Sigmoid colon (tissue), 7 donors: ENCODE data around the gene SEMA4B. TPM values are rescaled to one million over a fixed set of nuclear protein-coding genes. Genes with fewer than 3 reads are reported as not detected.
"Not testable (repeated sequence)": the region's sequence is repeated elsewhere in the genome, so short reads cannot be mapped to it uniquely, and the experiment has no call there.

ENCODE experiments used
- DNase-seq: peaks from one replicate; pipeline ENCODE4 v3.0.0-alpha.2; 2019
- H3K27ac ChIP-seq, 4 donors: fragments of 200-600 bp; sonication (generic); one replicate each; pipeline ENCODE4 v1.5.1; 2016 to 2019; ENCODE audit warnings: mild to moderate bottlenecking in 1 of 4
- H3K27me3 ChIP-seq, 3 donors: fragments of 200-600 bp; sonication (generic); one replicate each; pipeline ENCODE4 v1.5.1; 2019; ENCODE audit warnings: mild to moderate bottlenecking in 1 of 3
- H3K36me3 ChIP-seq, 4 donors: fragments of 200-600 bp; sonication (generic); one replicate each; pipeline ENCODE4 v1.5.1; 2016 to 2019
- H3K4me1 ChIP-seq, 4 donors: fragments of 200-600 bp; sonication (generic); one replicate each; pipeline ENCODE4 v1.5.1; 2017 to 2019
- H3K4me3 ChIP-seq, 4 donors: fragments of 200-600 bp; sonication (generic); one replicate each; pipeline ENCODE4 v1.5.1; 2017 to 2019; ENCODE audit warnings: mild to moderate bottlenecking in 2 of 4, moderate library complexity in 1 of 4
- H3K9me3 ChIP-seq, 4 donors: fragments of 200-600 bp in 3 of 4; sonication (generic) in 3 of 4; one replicate each; pipeline versions ENCODE4 v1.5.1 to v1.6.1; 2013 to 2019
- CTCF ChIP-seq, 4 experiments: fragments of 450-650 bp in 3 of 4; fragments of 200-600 bp in 1 of 4; IDR thresholded peaks; one replicate each; pipeline ENCODE4 v1.5.1; 2016 to 2019; ENCODE audit warnings: antibody characterized with exemption in 4 of 4, mild to moderate bottlenecking in 3 of 4, moderate library complexity in 2 of 4
- EP300 ChIP-seq, 4 donors: sonication (generic); formaldehyde crosslinking; IDR thresholded peaks; one replicate each; pipeline ENCODE4 v1.6.1; 2017; ENCODE audit warnings: antibody characterized with exemption in 4 of 4
- POLR2A ChIP-seq, 2 donors: fragments of 450-650 bp; IDR thresholded peaks; one replicate each; pipeline ENCODE4 v1.6.1; 2016; ENCODE audit warnings: antibody characterized with exemption in 2 of 2, mild to moderate bottlenecking in 2 of 2, moderate library complexity in 2 of 2
- POLR2AphosphoS5 ChIP-seq, 4 donors: sonication (generic); formaldehyde crosslinking; IDR thresholded peaks; one replicate each; pipeline ENCODE4 v1.6.1; 2017; ENCODE audit warnings: antibody characterized with exemption in 4 of 4
- WGBS, 2 donors: extraction: QIAGEN DNeasy Blood & Tissue Kit; methylation state at CpG; one replicate each; pipeline ENCODE4 v1.1.7; 2013; 5-methylcytosine and 5-hydroxymethylcytosine counted together
- intact Hi-C: fragments of 100-400 bp; cut with DNase I; formaldehyde crosslinking; loops from one replicate; pipeline ENCODE4 v1.15.1; 2023
- polyA plus RNA-seq, 3 donors: library from polyadenylated mRNA; stranded (reverse); fragments of 200-250 nt; gene quantifications; one replicate each; pipeline ENCODE4 v1.2.3, GENCODE V29; 2013
- total RNA-seq, 4 donors: library from RNA; depleted of rRNA; stranded (reverse); fragments of >200 nt; gene quantifications; one replicate each; pipeline ENCODE4 v1.1.0, GENCODE V29; 2016
- donor health status: healthy with polysubstance abuse.
- donor health status: Bipolar disorder and iron deficiency.
- donor health status: healthy.

SEMA4B gene
- total and polyA plus RNA-seq, 7 donors, result 10.6 to 94.5 (median 50.7) TPM

GRCh38 chr15:90181776-90182175 lies 19.4 kb upstream of the SEMA4B start:
- intact Hi-C loops, result no loop called here
- H3K4me1 ChIP-seq, result peaks cover 0 to 39% (median 30%) of the 10 kb centered on the region in 4 donors
- no peaks in the 10 kb centered on the region for H3K9me3 ChIP-seq
- TF ChIP-seq POLR2A (IDR thresholded peaks at IDR 0.05) (no peak), EP300 (IDR thresholded peaks at IDR 0.05) (no peak), POLR2AphosphoS5 (IDR thresholded peaks at IDR 0.05) (no peak), CTCF (IDR thresholded peaks at IDR 0.05) (no peak)
- no peak for DNase-seq
- no peak overlapping the region for H3K4me3 ChIP-seq
- 56 to 64% methylated on average over 2 of the region's 2 CpGs for WGBS, 2 donors
- no peaks in the 10 kb centered on the region for H3K36me3 ChIP-seq
- H3K27ac ChIP-seq, result peak overlapping the region; percentile 96 to 99 (median 97)
- no peaks in the 10 kb centered on the region for H3K27me3 ChIP-seq

- intact Hi-C loops, result loop anchor here (1.0 kb wide), 1 partner anchor 9 kb away; no protein-coding TSS in a partner anchor
- H3K4me1 ChIP-seq, result peaks cover 0 to 51% (median 49%) of the 10 kb centered on the region in 4 donors
- H3K27me3 ChIP-seq, result no peaks in the 10 kb centered on the region
- H3K9me3 ChIP-seq, result no peaks in the 10 kb centered on the region
- DNase-seq, result peak; percentile 96
- peak overlapping the region; percentile 96 to 99 (median 97) for H3K27ac ChIP-seq
- H3K36me3 ChIP-seq, result no peaks in the 10 kb centered on the region
- WGBS, 2 donors, result 4 to 28% methylated on average over 27 of the region's 27 CpGs
- TF ChIP-seq CTCF (IDR thresholded peaks at IDR 0.05) (no peak), POLR2AphosphoS5 (IDR thresholded peaks at IDR 0.05) (peak in 3 of 4 donors; percentile 71 to 91 (median 85)), EP300 (IDR thresholded peaks at IDR 0.05) (peak in 3 of 4 donors; percentile 91 to 94 (median 94)), POLR2A (IDR thresholded peaks at IDR 0.05) (peak in 1 of 2 donors; percentile 20)
- H3K4me3 ChIP-seq, result peak overlapping the region; percentile 74 to 94 (median 87)
Observed at GRCh38 chr15:90184119-90184785, 16.9 kb upstream of the SEMA4B start.

- Histone ChIP-seq H3K36me3 (no peaks in the 10 kb centered on the region), H3K27ac (peak overlapping the region; percentile 96 to 99 (median 97)), H3K4me3 (peak overlapping the region; percentile 74 to 94 (median 87)), H3K4me1 (peaks cover 0 to 59% (median 52%) of the 10 kb centered on the region in 4 donors), H3K9me3 (no peaks in the 10 kb centered on the region), H3K27me3 (no peaks in the 10 kb centered on the region)
- peak in 1 of 4 donors; percentile 31 for TF ChIP-seq EP300 (IDR thresholded peaks at IDR 0.05)
- peak; percentile 30 to 88 (median 71) for TF ChIP-seq POLR2AphosphoS5 (IDR thresholded peaks at IDR 0.05)
- TF ChIP-seq CTCF (IDR thresholded peaks at IDR 0.05), result no peak
- peak; percentile 50 to 77 for TF ChIP-seq POLR2A (IDR thresholded peaks at IDR 0.05)
- DNase-seq, result peak; percentile 85
- 2 to 4% methylated on average over 67 of the region's 67 CpGs for WGBS, 2 donors
- intact Hi-C loops, result loop anchor here (1.0 kb wide), 1 partner anchor 10 kb away; no protein-coding TSS in a partner anchor
Observed at GRCh38 chr15:90184786-90185704, 16.1 kb upstream of the SEMA4B start.

- peaks cover 0 to 82% (median 72%) of the 10 kb centered on the region in 4 donors for H3K4me1 ChIP-seq
- WGBS, 2 donors, result 83 to 85% methylated on average over 8 of the region's 8 CpGs
- intact Hi-C loops, result no loop called here
Observed at GRCh38 chr15:90187257-90187868, 13.8 kb upstream of the SEMA4B start.

GRCh38 chr15:90188065-90188464 lies 13.1 kb upstream of the SEMA4B start:
- 95 to 96% methylated on average over 7 of the region's 7 CpGs for WGBS, 2 donors
- H3K9me3 ChIP-seq, intact Hi-C loops, DNase-seq, H3K4me3 ChIP-seq, H3K36me3 ChIP-seq, H3K27me3 ChIP-seq: not testable (repeated sequence)
- Histone ChIP-seq H3K4me1 (peaks cover 0 to 85% (median 77%) of the 10 kb centered on the region in 4 donors), H3K27ac (peak overlapping the region; percentile 96 to 99 (median 97))

More at GRCh38 chr15:90187257-90187868, 13.8 kb upstream of the SEMA4B start:
- no peak for DNase-seq
- Histone ChIP-seq H3K27ac (peak overlapping the region; percentile 96 to 99 (median 97)), H3K9me3 (no peaks in the 10 kb centered on the region), H3K4me3 (peak overlapping the region in 1 of 4 donors; percentile 9), H3K36me3 (no peaks in the 10 kb centered on the region), H3K27me3 (no peaks in the 10 kb centered on the region)
- TF ChIP-seq CTCF (IDR thresholded peaks at IDR 0.05) (no peak), POLR2AphosphoS5 (IDR thresholded peaks at IDR 0.05) (no peak), POLR2A (IDR thresholded peaks at IDR 0.05) (no peak), EP300 (IDR thresholded peaks at IDR 0.05) (no peak)
